Liver (tissue), 3 donors: ENCODE results near the gene RGP1.

Source experiments
- GABPA ChIP-seq, 2 donors: IDR thresholded peaks in 1 of 2; conservative IDR thresholded peaks in 1 of 2; 2 replicates each; pipeline ENCODE4 v1.6.1; 2016; ENCODE audit warnings: antibody characterized with exemption in 2 of 2, mild to moderate bottlenecking in 1 of 2, moderate library complexity in 1 of 2
- JUND ChIP-seq, 2 donors: IDR thresholded peaks; 2 replicates each; pipeline ENCODE4 v1.6.1; 2016; ENCODE audit warnings: antibody characterized with exemption in 2 of 2
- NR2F2 ChIP-seq: IDR thresholded peaks from 2 replicates; pipeline ENCODE4 v1.6.1; 2016; ENCODE audit warnings: antibody characterized with exemption
- RAD21 ChIP-seq, 2 donors: IDR thresholded peaks; 2 replicates each; pipeline ENCODE4 v1.6.1; 2016; ENCODE audit warnings: antibody characterized with exemption in 2 of 2, mild to moderate bottlenecking in 2 of 2
- RXRA ChIP-seq, 2 donors: IDR thresholded peaks; 2 replicates each; pipeline ENCODE4 v1.6.1; 2017 to 2018; ENCODE audit warnings: antibody characterized with exemption in 2 of 2, mild to moderate bottlenecking in 1 of 2
- TAF1 ChIP-seq: conservative IDR thresholded peaks from 2 replicates; pipeline ENCODE4 v1.6.1; 2016; ENCODE audit warnings: antibody characterized with exemption, mild to moderate bottlenecking
- YY1 ChIP-seq: IDR thresholded peaks from 2 replicates; pipeline ENCODE4 v1.6.1; 2016; ENCODE audit warnings: antibody characterized with exemption, mild to moderate bottlenecking
- TF ChIP-seq, protein P1 (sequence below): fragments of 150-350 bp; IDR thresholded peaks from 2 replicates; pipeline ENCODE4 v1.5.1; 2017; ENCODE audit warnings: improper control_type of control experiment, low read depth, low read length; ENCODE audit not compliant: missing input control
- TF ChIP-seq, protein P2 (sequence below): IDR thresholded peaks from 2 replicates; pipeline ENCODE4 v1.6.1; 2016; ENCODE audit warnings: antibody characterized with exemption
- TF ChIP-seq, protein P3 (sequence below): IDR thresholded peaks from 2 replicates; pipeline ENCODE4 v1.6.1; 2016; ENCODE audit warnings: antibody characterized with exemption, mild to moderate bottlenecking
- TF ChIP-seq, protein P4 (sequence below): IDR thresholded peaks from 2 replicates; pipeline ENCODE4 v1.6.1; 2016; ENCODE audit warnings: antibody characterized with exemption
- TF ChIP-seq, protein P5 (sequence below): IDR thresholded peaks from 2 replicates; pipeline ENCODE4 v1.6.1; 2016; ENCODE audit warnings: antibody characterized with exemption
- donor health status: healthy.
- donor health status: healthy.

DNA sequence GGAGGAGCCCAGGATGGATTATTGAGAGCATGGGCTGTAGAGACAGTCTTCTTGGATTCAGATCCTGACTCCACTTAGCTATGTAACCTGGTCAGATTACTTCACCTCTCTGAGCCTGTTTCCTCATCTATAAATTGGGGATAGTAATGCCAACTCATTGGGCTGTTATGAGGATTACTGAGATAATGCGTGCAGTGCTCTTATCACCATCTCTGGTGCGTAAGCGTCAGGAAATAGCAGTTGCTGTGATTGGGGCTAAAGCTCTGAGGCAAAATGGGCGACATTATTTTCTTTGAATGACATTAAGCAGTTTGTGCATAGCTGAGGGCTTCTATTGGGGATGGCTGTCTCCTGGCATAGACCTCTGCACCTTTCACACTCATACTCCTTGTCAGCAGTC lies 6.0 kb downstream of the RGP1 start:
- TF ChIP-seq, protein P1, sequence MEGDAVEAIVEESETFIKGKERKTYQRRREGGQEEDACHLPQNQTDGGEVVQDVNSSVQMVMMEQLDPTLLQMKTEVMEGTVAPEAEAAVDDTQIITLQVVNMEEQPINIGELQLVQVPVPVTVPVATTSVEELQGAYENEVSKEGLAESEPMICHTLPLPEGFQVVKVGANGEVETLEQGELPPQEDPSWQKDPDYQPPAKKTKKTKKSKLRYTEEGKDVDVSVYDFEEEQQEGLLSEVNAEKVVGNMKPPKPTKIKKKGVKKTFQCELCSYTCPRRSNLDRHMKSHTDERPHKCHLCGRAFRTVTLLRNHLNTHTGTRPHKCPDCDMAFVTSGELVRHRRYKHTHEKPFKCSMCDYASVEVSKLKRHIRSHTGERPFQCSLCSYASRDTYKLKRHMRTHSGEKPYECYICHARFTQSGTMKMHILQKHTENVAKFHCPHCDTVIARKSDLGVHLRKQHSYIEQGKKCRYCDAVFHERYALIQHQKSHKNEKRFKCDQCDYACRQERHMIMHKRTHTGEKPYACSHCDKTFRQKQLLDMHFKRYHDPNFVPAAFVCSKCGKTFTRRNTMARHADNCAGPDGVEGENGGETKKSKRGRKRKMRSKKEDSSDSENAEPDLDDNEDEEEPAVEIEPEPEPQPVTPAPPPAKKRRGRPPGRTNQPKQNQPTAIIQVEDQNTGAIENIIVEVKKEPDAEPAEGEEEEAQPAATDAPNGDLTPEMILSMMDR: no peak
- TF ChIP-seq NR2F2: no peak
- TF ChIP-seq RAD21 (IDR thresholded peaks at IDR 0.05): no peak
- TF ChIP-seq JUND (IDR thresholded peaks at IDR 0.05): no peak
- TF ChIP-seq, protein P2, sequence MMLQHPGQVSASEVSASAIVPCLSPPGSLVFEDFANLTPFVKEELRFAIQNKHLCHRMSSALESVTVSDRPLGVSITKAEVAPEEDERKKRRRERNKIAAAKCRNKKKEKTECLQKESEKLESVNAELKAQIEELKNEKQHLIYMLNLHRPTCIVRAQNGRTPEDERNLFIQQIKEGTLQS: no peak
- TF ChIP-seq TAF1: no peak
- no peak for TF ChIP-seq RXRA (IDR thresholded peaks at IDR 0.05)
- TF ChIP-seq, protein P3, sequence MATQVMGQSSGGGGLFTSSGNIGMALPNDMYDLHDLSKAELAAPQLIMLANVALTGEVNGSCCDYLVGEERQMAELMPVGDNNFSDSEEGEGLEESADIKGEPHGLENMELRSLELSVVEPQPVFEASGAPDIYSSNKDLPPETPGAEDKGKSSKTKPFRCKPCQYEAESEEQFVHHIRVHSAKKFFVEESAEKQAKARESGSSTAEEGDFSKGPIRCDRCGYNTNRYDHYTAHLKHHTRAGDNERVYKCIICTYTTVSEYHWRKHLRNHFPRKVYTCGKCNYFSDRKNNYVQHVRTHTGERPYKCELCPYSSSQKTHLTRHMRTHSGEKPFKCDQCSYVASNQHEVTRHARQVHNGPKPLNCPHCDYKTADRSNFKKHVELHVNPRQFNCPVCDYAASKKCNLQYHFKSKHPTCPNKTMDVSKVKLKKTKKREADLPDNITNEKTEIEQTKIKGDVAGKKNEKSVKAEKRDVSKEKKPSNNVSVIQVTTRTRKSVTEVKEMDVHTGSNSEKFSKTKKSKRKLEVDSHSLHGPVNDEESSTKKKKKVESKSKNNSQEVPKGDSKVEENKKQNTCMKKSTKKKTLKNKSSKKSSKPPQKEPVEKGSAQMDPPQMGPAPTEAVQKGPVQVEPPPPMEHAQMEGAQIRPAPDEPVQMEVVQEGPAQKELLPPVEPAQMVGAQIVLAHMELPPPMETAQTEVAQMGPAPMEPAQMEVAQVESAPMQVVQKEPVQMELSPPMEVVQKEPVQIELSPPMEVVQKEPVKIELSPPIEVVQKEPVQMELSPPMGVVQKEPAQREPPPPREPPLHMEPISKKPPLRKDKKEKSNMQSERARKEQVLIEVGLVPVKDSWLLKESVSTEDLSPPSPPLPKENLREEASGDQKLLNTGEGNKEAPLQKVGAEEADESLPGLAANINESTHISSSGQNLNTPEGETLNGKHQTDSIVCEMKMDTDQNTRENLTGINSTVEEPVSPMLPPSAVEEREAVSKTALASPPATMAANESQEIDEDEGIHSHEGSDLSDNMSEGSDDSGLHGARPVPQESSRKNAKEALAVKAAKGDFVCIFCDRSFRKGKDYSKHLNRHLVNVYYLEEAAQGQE: no peak
- TF ChIP-seq, protein P4, sequence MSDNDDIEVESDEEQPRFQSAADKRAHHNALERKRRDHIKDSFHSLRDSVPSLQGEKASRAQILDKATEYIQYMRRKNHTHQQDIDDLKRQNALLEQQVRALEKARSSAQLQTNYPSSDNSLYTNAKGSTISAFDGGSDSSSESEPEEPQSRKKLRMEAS: no peak
- no peak for TF ChIP-seq YY1
- TF ChIP-seq, protein P5, sequence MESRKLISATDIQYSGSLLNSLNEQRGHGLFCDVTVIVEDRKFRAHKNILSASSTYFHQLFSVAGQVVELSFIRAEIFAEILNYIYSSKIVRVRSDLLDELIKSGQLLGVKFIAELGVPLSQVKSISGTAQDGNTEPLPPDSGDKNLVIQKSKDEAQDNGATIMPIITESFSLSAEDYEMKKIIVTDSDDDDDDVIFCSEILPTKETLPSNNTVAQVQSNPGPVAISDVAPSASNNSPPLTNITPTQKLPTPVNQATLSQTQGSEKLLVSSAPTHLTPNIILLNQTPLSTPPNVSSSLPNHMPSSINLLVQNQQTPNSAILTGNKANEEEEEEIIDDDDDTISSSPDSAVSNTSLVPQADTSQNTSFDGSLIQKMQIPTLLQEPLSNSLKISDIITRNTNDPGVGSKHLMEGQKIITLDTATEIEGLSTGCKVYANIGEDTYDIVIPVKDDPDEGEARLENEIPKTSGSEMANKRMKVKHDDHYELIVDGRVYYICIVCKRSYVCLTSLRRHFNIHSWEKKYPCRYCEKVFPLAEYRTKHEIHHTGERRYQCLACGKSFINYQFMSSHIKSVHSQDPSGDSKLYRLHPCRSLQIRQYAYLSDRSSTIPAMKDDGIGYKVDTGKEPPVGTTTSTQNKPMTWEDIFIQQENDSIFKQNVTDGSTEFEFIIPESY: no peak
- no peak for TF ChIP-seq GABPA (IDR thresholded peaks at IDR 0.05 in 1 of 2, conservative IDR thresholded peaks at IDR 0.05 in 1 of 2)
